HepG2 (cell line): ENCODE data around the gene SDK2. TPM values are rescaled to one million over a fixed set of nuclear protein-coding genes. Genes with fewer than 3 reads are reported as not detected.

Experiments
- ATAC-seq: fragments of 200-7000 bp; cut with Tn5 transposase; 3 replicates; pipeline ENCODE4 v1.9.1; 2020; ENCODE audit warnings: mild to moderate bottlenecking, moderate library complexity
- BruUV-seq: library from RNA; stranded (reverse); fragments of 400-500 nt; replicated peaks from 2 replicates; lab custom pipeline; 2021; lab: Mats Ljungman, UMichigan
- CTCF ChIA-PET: fragments of 300-600 bp; formaldehyde crosslinking; extraction: SDS; loops from one replicate; lab custom pipeline; 2021; ENCODE audit warnings: low total read pairs, inconsistent platforms, low intra/inter-chr PET ratio; lab: Yijun Ruan, JAX
- POLR2A ChIA-PET: fragments of 350-600 bp; sonication (Branson Sonifier 250); formaldehyde crosslinking; loops from one replicate; lab custom pipeline; 2020; ENCODE audit warnings: antibody characterized with exemption, inconsistent platforms; lab: Yijun Ruan, JAX
- DNase-seq: peaks from one replicate; pipeline ENCODE4 v3.0.0-alpha.2; 2015; ENCODE audit warnings: low spot score
- FAIRE-seq: peaks from 3 replicates; lab custom pipeline; 2011; peaks lifted over from hg19 to GRCh38; lab: Jason Lieb, UNC
- H2AFZ ChIP-seq: one replicate; pipeline ENCODE4 v1.6.1; 2011; ENCODE audit warnings: low read length, inconsistent platforms
- H3K27ac ChIP-seq: fragments of 300-600 bp; 3 replicates; pipeline ENCODE4 v1.8.0; 2011; ENCODE audit warnings: mixed run types, mild to moderate bottlenecking, mixed read lengths, low read length, inconsistent platforms; ENCODE audit not compliant: insufficient read depth; ENCODE audit errors: extremely low read length
- H3K27me3 ChIP-seq, 2 experiments: fragments of 200-600 bp in 1 of 2; 2 replicates in 1 of 2; 3 replicates in 1 of 2; pipeline versions ENCODE4 v1.6.0 to v1.8.0; 2011; ENCODE audit warnings: low read length in 2 of 2, mild to moderate bottlenecking in 2 of 2, moderate library complexity in 2 of 2, inconsistent platforms in 1 of 2; ENCODE audit not compliant: insufficient read depth in 2 of 2, control insufficient read depth in 1 of 2
- H3K36me3 ChIP-seq, 2 experiments: fragments of 200-600 bp in 1 of 2; replicated peaks in 1 of 2; 2 replicates in 1 of 2; 3 replicates in 1 of 2; pipeline versions ENCODE4 v1.5.1 to v1.8.0; 2011; ENCODE audit warnings: low read length in 2 of 2, inconsistent platforms in 1 of 2; ENCODE audit not compliant: insufficient read depth in 2 of 2, control insufficient read depth in 1 of 2
- H3K4me1 ChIP-seq: 2 replicates; pipeline ENCODE4 v1.5.1; 2012; ENCODE audit warnings: low read length, inconsistent platforms; ENCODE audit not compliant: insufficient read depth
- H3K4me2 ChIP-seq: 2 replicates; pipeline ENCODE4 v1.6.0; 2011; ENCODE audit warnings: low read depth, low read length, inconsistent platforms
- H3K4me3 ChIP-seq, 3 experiments: fragments of 200-600 bp in 1 of 3; sonication (generic), shearing (Covaris generic) in 1 of 3; replicated peaks in 1 of 3; 2 replicates each; pipeline ENCODE4 v1.5.1; 2011 to 2016; ENCODE audit warnings: low read length in 3 of 3, inconsistent platforms in 2 of 3, low read depth in 2 of 3, mild to moderate bottlenecking in 2 of 3, control low read depth in 1 of 3, mixed read lengths in 1 of 3; ENCODE audit not compliant: insufficient read depth in 1 of 3
- H3K79me2 ChIP-seq: one replicate; pipeline ENCODE4 v1.6.1; 2011; ENCODE audit warnings: low read length, inconsistent platforms; ENCODE audit not compliant: insufficient read depth
- H3K9ac ChIP-seq: 2 replicates; pipeline ENCODE4 v1.6.0; 2011; ENCODE audit warnings: mild to moderate bottlenecking, low read depth, low read length, inconsistent platforms; ENCODE audit not compliant: insufficient read depth
- H3K9me3 ChIP-seq: 2 replicates; pipeline ENCODE4 v1.5.1; 2012; ENCODE audit warnings: mild to moderate bottlenecking, low read length
- H4K20me1 ChIP-seq: 2 replicates; pipeline ENCODE4 v1.6.0; 2011; ENCODE audit warnings: inconsistent platforms, mild to moderate bottlenecking, low read length, moderate library complexity; ENCODE audit not compliant: insufficient read depth
- GATA4 ChIP-seq: sonication (generic); IDR thresholded peaks from 2 replicates; pipeline ENCODE4 v1.6.1; 2016; ENCODE audit warnings: antibody characterized with exemption, low read depth, borderline replicate concordance
- NFE2L1 ChIP-seq: sonication (generic); formaldehyde crosslinking; IDR thresholded peaks from 2 replicates; pipeline ENCODE4 v1.4.0; 2020; ENCODE audit warnings: missing genetic modification reagents, mild to moderate bottlenecking, borderline replicate concordance
- ZNF121 ChIP-seq: sonication (generic); formaldehyde crosslinking; IDR thresholded peaks from 2 replicates; pipeline ENCODE4 v1.5.0; 2020; ENCODE audit warnings: mild to moderate bottlenecking, missing genetic modification reagents
- ZNF747 ChIP-seq: sonication (generic); formaldehyde crosslinking; IDR thresholded peaks from 2 replicates; pipeline ENCODE4 v1.8.1; 2023; ENCODE audit warnings: missing genetic modification reagents, mild to moderate bottlenecking, borderline replicate concordance
- ZNF766 ChIP-seq: sonication (generic); formaldehyde crosslinking; IDR thresholded peaks from 2 replicates; pipeline ENCODE4 v1.5.0; 2020; ENCODE audit warnings: missing genetic modification reagents, borderline replicate concordance
- ZNF781 ChIP-seq: sonication (generic); formaldehyde crosslinking; IDR thresholded peaks from 2 replicates; pipeline ENCODE4 v1.5.1; 2020; ENCODE audit warnings: borderline replicate concordance, mild to moderate bottlenecking, missing genetic modification reagents; ENCODE audit errors: not compliant biosample characterization
- ZNF790 ChIP-seq: sonication (generic); formaldehyde crosslinking; IDR thresholded peaks from 2 replicates; pipeline ENCODE4 v1.8.0; 2022; ENCODE audit warnings: missing genetic modification reagents, mild to moderate bottlenecking, borderline replicate concordance
- WGBS: methylation state at CpG from one replicate; pipeline ENCODE4 v1.1.6; 2017; ENCODE audit warnings: low lambda C conversion rate; 5-methylcytosine and 5-hydroxymethylcytosine counted together
- in situ Hi-C: cut with HindIII; loops from 2 replicates; pipeline ENCODE4 v1.10.0; 2017; ENCODE audit warnings: low pct_unique_long_range_greater_than_20kb; ENCODE audit not compliant: extremely low pct_ligation_motif_present
- intact Hi-C: fragments of 100-400 bp; cut with micrococcal nuclease; formaldehyde crosslinking; loops from one replicate; pipeline ENCODE4 v1.10.0; 2022; ENCODE audit not compliant: unreplicated experiment
- polyA plus RNA-seq, 8 experiments: library from polyadenylated mRNA; depleted of rRNA in 3 of 8; stranded (reverse) in 7 of 8; unstranded in 1 of 8; fragments of >200 nt; fragmentation: Illumina TruSeq in 4 of 8; extraction: Trizol in 4 of 8; gene quantifications; 2 replicates each; pipeline versions ENCODE4 v1.2.1 to v1.2.3, GENCODE V29; 2011 to 2016; ENCODE audit warnings: low read depth in 4 of 8, missing spikeins in 1 of 8, mixed read lengths in 1 of 8; ENCODE audit not compliant: insufficient read depth in 1 of 8
- total RNA-seq, 5 experiments: library from RNA; depleted of rRNA; stranded (reverse); fragments of >200 nt; fragmentation: Illumina TruSeq; extraction: Trizol; gene quantifications; 2 replicates each; pipeline ENCODE4 v1.2.3, GENCODE V29; 2016; ENCODE audit warnings: low read depth in 1 of 5
- TF ChIP-seq, protein P1 (sequence below): fragments of 450-650 bp; IDR thresholded peaks from 2 replicates; pipeline ENCODE4 v1.6.1; 2017; ENCODE audit warnings: mild to moderate bottlenecking
- TF ChIP-seq, protein P2 (sequence below): conservative IDR thresholded peaks from 2 replicates; pipeline ENCODE4 v1.6.1; 2018; ENCODE audit warnings: missing genetic modification reagents
- TF ChIP-seq, protein P3 (sequence below): sonication (generic); formaldehyde crosslinking; IDR thresholded peaks from 2 replicates; pipeline ENCODE4 v1.8.1; 2023; ENCODE audit warnings: mild to moderate bottlenecking, moderate library complexity, missing genetic modification reagents
- TF ChIP-seq, protein P4 (sequence below): sonication (generic); formaldehyde crosslinking; IDR thresholded peaks from 2 replicates; pipeline ENCODE4 v1.4.0; 2020; ENCODE audit warnings: mild to moderate bottlenecking, low read depth, missing genetic modification reagents

The SDK2 gene
- total and polyA plus RNA-seq, 2 of the 13 experiments (the other 11 are each of a cell fraction or from before 2014, with no cell fraction given) = not detected

DNA sequence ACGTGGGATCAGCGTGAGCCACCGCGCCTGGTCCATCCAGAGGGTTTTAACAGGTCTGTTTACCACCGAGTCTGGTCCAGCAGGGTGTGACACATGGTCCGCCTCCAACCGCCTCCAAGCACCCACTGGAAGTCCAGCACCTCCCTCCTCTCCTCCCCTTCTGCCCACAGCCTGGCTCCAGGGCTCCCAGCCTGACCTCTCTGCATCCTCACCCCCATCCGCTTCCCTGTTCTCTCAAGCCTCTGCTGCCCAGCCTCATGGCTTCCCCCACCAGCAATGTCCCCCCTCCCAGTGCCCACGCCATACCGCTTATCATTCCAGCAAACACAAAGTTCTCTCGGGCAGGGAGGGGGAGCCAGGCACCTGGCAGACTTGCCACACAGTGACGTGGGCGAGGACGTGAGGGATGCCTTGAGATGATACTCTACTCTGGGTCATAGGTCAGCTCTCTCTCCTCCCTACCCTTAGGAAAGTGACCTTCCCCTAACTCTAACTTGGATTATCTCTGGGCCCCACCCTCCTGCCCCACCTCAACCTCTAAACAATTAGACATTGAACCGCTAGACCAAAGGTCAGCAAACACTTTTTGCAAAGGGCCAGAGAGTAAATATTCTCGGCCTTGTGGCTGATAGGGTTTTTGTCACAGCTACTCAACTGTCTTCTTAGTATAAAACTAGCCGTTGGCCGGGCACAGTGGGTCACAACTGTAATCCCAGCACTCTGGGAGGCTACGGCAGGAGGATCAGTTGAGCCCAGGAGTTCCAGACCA is 355.5 kb downstream of the SDK2 start:
- BruUV-seq = no TSS peak
- H3K27me3 ChIP-seq = no peaks in the 10 kb centered on the region
- H3K27ac ChIP-seq = peak overlapping the region; percentile 75
- H3K4me3 ChIP-seq = peak overlapping the region; percentile 5 to 45 (median 10); a peak in 2 of 6 replicates
- no peaks in the 10 kb centered on the region for H3K9me3 ChIP-seq
- ChIA-PET POLR2A (interaction anchor here (0.6 to 5.1 kb wide), 12 partner anchors 9 to 888 kb away, joined by 3 to 45 read pairs (median 6); partner anchors contain the start of gene CPSF4L), CTCF (no interaction called here)
- peak overlapping the region; percentile 51 for H3K9ac ChIP-seq
- peaks cover 55% of the 10 kb centered on the region for H3K79me2 ChIP-seq
- DNase-seq = peak; percentile 97
- peak; percentile 96 for FAIRE-seq
- peaks cover 29% of the 10 kb centered on the region; the same call in 1 of the 2 replicates for H4K20me1 ChIP-seq
- H3K4me2 ChIP-seq = peak overlapping the region; percentile 73
- in situ Hi-C loops (loop anchor here (25.0 kb wide), 1 partner anchor 1149 kb away; the partner anchor contains the start of gene GPRC5C), intact Hi-C loops (loop anchor here (1.0 to 2.0 kb wide), 3 partner anchors 16 to 26 kb away; no protein-coding TSS in a partner anchor)
- peak; percentile 88 for ATAC-seq
- WGBS = 5% methylated on average over 19 of the region's 19 CpGs
- H3K36me3 ChIP-seq = peaks cover 27 to 44% of the 10 kb centered on the region in 2 experiments
- H2AFZ ChIP-seq = no peak overlapping the region
- H3K4me1 ChIP-seq = peaks cover 72% of the 10 kb centered on the region
- TF ChIP-seq ZNF121 (CRISPR knock-in tag) (peak; percentile 58), ZNF781 (CRISPR knock-in tag) (no peak), GATA4 (peak; percentile 87), NFE2L1 (CRISPR knock-in tag) (no peak), ZNF790 (CRISPR knock-in tag) (no peak), ZNF747 (peak; percentile 95), ZNF766 (no peak; the same call in 1 of the 2 replicates)
- TF ChIP-seq, protein P1, sequence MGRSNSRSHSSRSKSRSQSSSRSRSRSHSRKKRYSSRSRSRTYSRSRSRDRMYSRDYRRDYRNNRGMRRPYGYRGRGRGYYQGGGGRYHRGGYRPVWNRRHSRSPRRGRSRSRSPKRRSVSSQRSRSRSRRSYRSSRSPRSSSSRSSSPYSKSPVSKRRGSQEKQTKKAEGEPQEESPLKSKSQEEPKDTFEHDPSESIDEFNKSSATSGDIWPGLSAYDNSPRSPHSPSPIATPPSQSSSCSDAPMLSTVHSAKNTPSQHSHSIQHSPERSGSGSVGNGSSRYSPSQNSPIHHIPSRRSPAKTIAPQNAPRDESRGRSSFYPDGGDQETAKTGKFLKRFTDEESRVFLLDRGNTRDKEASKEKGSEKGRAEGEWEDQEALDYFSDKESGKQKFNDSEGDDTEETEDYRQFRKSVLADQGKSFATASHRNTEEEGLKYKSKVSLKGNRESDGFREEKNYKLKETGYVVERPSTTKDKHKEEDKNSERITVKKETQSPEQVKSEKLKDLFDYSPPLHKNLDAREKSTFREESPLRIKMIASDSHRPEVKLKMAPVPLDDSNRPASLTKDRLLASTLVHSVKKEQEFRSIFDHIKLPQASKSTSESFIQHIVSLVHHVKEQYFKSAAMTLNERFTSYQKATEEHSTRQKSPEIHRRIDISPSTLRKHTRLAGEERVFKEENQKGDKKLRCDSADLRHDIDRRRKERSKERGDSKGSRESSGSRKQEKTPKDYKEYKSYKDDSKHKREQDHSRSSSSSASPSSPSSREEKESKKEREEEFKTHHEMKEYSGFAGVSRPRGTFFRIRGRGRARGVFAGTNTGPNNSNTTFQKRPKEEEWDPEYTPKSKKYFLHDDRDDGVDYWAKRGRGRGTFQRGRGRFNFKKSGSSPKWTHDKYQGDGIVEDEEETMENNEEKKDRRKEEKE = no peak
- TF ChIP-seq, protein P2, sequence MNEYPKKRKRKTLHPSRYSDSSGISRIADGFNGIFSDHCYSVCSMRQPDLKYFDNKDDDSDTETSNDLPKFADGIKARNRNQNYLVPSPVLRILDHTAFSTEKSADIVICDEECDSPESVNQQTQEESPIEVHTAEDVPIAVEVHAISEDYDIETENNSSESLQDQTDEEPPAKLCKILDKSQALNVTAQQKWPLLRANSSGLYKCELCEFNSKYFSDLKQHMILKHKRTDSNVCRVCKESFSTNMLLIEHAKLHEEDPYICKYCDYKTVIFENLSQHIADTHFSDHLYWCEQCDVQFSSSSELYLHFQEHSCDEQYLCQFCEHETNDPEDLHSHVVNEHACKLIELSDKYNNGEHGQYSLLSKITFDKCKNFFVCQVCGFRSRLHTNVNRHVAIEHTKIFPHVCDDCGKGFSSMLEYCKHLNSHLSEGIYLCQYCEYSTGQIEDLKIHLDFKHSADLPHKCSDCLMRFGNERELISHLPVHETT = no peak
- TF ChIP-seq, protein P3, sequence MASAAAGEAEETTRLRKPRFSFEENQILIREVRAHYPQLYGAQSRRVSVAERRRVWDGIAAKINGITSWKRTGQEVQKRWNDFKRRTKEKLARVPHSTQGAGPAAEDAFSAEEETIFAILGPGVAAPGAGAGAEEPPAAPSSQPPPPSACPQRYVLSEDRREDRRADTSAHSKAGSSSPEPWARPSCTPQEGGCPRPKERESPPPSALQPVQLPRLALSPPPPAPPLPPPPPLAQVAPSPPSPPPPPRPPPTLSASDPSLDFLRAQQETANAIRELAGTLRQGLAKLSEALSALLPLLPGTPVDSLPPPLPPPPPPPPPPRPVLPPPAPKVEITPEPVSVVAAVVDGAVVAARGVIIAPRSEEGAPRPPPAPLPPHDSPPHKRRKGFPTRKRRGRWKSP (CRISPR knock-in tag) = peak; percentile 48; the same call in 1 of the 2 replicates
- TF ChIP-seq, protein P4, sequence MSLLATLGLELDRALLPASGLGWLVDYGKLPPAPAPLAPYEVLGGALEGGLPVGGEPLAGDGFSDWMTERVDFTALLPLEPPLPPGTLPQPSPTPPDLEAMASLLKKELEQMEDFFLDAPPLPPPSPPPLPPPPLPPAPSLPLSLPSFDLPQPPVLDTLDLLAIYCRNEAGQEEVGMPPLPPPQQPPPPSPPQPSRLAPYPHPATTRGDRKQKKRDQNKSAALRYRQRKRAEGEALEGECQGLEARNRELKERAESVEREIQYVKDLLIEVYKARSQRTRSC (CRISPR knock-in tag) = no peak
